ENCODE data around the gene MBTPS1. TPM values are rescaled to one million over a fixed set of nuclear protein-coding genes. Genes with fewer than 3 reads are reported as not detected.

Gene MBTPS1
- total and polyA plus RNA-seq, 2 experiments from 2014 or later: 61.0 to 69.7 TPM

DNA sequence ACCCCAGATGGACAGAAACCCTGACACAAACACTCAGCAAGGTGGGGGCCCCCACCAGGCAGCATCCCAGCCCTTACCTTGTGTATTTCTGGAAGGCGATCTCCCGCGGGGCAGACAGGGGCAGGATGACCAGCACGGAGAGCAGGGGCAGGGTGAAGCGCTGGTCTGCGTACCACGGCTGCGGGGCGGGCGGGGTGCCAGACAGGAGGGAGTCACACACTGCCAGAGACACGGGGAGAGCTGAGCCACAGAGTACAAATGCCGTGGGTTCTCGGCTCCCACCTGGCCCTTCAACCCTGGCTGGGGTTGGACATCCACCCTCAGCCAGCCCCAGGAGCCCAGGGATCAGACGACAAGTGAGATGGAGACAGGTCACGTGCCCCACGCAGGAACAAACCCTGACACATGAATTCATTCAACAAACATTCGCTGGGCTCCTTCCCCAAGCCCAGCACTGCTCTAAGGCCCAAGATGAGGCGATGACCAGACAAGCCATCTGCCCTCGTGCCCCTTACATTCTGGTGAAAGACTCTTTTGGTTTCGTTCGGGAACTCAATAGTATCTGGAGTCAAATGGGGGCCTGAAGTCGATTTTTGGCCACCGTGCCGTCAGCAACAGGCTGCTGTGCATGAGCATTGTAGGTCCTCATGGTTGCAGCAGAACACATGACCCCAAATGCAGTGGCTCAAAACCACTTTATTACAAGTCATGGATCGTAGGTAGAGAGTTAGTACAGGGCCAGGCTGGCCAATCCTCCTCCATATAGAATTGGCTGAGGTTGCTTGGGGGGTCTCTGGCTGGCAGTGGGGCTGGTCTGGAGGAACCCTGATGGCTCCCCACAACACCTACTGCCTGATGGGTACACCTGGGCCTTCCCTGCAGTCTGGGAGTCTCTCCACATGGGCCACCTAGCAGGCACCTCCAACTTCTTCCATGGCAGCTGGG lies 83.2 kb downstream of the MBTPS1 start:
- no peak overlapping the region for H3K4me3 ChIP-seq
- no peaks in the 10 kb centered on the region for H3K36me3 ChIP-seq
- DNase-seq (ENCODE audit: low read depth in 1 of 2, low spot score in 1 of 2): no peak
- H3K27ac ChIP-seq: no peak overlapping the region
- H3K9me3 ChIP-seq (ENCODE audit: low read depth): no peaks in the 10 kb centered on the region
- TF ChIP-seq, protein P1, sequence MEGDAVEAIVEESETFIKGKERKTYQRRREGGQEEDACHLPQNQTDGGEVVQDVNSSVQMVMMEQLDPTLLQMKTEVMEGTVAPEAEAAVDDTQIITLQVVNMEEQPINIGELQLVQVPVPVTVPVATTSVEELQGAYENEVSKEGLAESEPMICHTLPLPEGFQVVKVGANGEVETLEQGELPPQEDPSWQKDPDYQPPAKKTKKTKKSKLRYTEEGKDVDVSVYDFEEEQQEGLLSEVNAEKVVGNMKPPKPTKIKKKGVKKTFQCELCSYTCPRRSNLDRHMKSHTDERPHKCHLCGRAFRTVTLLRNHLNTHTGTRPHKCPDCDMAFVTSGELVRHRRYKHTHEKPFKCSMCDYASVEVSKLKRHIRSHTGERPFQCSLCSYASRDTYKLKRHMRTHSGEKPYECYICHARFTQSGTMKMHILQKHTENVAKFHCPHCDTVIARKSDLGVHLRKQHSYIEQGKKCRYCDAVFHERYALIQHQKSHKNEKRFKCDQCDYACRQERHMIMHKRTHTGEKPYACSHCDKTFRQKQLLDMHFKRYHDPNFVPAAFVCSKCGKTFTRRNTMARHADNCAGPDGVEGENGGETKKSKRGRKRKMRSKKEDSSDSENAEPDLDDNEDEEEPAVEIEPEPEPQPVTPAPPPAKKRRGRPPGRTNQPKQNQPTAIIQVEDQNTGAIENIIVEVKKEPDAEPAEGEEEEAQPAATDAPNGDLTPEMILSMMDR (IDR thresholded peaks at IDR 0.05; ENCODE audit: low read depth, low read length): no peak
- no peaks in the 10 kb centered on the region for H3K27me3 ChIP-seq
- no peaks in the 10 kb centered on the region for H3K4me1 ChIP-seq (ENCODE audit: low read depth)

DNA sequence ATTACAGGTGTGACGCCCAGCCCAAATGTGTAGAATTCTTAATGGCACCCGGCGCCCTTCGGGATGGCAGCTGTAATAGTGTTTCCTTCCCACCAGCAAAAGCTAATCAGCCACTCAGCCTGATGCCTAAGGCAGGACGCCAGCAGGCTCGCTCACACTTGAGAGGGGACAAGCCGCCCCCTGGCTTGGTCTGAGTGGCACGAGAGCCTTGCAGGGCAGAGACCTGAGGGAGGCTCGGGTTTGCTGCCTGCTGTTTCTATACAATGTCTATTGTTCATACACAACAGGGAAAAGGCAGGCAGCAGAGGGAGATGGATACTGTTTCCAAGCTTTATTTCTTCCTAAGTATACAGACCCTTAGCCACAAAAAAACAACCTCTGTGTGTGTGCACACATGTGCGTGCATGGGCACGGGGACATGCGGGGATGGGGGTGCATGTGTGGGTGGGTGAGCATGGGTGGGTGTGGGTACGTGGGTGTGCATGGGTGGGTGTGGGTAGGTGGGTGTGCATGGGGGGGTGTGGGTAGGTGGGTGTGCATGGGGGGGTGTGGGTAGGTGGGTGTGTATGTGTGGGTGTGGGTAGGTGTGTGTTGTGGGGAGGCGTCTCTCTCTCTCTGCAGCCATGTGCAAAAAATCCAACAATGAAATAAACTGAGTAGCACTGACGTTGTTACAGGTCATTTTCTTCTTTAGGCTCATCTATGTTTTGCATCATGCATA lies 84.1 kb downstream of the MBTPS1 start:
- no peak overlapping the region for H3K4me3 ChIP-seq
- TF ChIP-seq, protein P1 (IDR thresholded peaks at IDR 0.05; ENCODE audit: low read depth, low read length): no peak
- H3K36me3 ChIP-seq: no peaks in the 10 kb centered on the region
- no peaks in the 10 kb centered on the region for H3K9me3 ChIP-seq (ENCODE audit: low read depth)
- H3K27me3 ChIP-seq: no peaks in the 10 kb centered on the region
- H3K27ac ChIP-seq: no peak overlapping the region
- no peaks in the 10 kb centered on the region for H3K4me1 ChIP-seq (ENCODE audit: low read depth)
- DNase-seq (ENCODE audit: low read depth in 1 of 2, low spot score in 1 of 2): no peak

DNA sequence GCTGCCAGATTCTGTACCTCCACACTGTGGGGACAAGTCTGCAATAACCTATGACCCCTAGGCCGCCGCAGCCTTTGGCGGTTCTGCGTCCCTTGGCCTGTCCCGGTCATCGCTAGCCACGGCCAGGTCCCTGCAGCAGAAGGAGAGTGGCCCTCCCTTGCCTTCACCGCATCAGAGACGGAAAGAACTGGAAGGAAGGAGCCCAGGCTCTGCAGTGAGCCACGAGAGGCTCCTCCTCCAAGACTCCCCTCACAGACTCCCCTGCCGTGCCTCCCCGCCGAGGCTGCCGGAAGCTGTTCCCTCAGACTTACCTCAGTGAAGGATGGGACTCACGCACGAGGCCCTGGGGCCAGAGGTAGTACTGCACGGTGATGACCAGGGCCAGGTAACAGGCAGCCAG lies 85.2 kb downstream of the MBTPS1 start:
- Histone ChIP-seq H3K4me1 (ENCODE audit: low read depth) (no peaks in the 10 kb centered on the region), H3K9me3 (ENCODE audit: low read depth) (no peaks in the 10 kb centered on the region), H3K27me3 (no peaks in the 10 kb centered on the region), H3K4me3 (no peak overlapping the region), H3K27ac (no peak overlapping the region), H3K36me3 (no peaks in the 10 kb centered on the region)
- DNase-seq (ENCODE audit: low read depth in 1 of 2, low spot score in 1 of 2): no peak
- TF ChIP-seq, protein P1 (IDR thresholded peaks at IDR 0.05; ENCODE audit: low read depth, low read length): no peak

DNA sequence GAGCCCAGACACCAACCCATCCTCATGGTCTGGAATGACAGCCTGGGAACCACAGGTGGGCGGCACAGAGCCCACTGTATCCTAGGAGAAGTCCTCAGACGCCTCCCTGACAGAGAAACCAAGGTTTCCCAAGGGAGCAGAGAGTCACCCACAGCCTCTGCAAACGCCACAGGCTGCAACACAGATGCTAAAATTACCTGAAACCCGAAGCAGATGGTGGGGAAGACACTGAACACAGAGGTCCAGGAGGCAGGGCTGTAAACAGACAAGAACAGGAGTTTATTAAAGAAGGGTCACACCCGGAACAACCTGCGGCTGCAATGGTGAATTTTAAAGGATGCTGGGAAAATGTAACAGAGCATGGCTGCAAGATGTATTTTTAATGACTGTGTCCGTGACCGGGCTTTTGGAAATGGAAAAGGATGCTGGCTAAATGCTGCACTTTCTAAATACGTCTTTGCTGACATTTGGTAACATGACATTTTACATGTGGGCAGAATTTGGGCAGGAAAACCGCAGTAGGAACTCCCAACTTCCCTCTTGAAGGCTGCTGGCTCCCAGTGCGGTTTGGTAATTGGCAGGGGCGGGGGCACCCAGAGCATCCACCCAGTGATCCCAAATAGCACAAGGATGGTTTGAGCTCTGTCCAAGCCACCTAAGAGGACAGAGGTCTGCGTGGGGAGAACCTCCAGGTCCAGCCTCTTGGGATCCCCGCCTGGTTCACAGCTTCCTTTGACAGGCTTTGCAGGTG lies 87.3 kb downstream of the MBTPS1 start:
- Histone ChIP-seq H3K4me1 (ENCODE audit: low read depth) (no peaks in the 10 kb centered on the region), H3K36me3 (no peaks in the 10 kb centered on the region), H3K27ac (no peak overlapping the region), H3K27me3 (no peaks in the 10 kb centered on the region), H3K9me3 (ENCODE audit: low read depth) (no peaks in the 10 kb centered on the region), H3K4me3 (no peak overlapping the region)
- DNase-seq (ENCODE audit: low read depth in 1 of 2, low spot score in 1 of 2): no peak
- TF ChIP-seq, protein P1 (IDR thresholded peaks at IDR 0.05; ENCODE audit: low read depth, low read length): no peak

DNA sequence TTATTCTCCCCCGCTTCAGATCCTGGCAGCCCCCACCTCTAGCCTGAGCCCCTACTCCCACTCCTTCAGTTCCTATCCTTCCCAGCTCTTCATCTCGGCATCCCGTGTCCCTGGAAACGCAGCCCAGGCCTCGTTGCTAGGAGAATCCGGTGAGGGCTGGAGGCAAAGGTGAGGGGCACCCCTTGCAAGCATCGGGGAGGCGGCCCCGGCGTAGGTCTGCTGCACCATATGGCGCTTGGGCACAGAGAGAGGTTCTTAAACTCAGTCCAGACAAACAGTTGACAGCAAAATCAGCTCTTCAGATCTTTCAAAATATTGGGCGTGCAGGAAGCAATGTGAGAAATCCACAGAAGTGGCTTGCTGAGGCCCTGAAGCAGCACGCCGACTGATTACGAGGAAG lies 89.1 kb downstream of the MBTPS1 start:
- no peaks in the 10 kb centered on the region for H3K36me3 ChIP-seq
- DNase-seq (ENCODE audit: low read depth in 1 of 2, low spot score in 1 of 2): no peak
- no peaks in the 10 kb centered on the region for H3K4me1 ChIP-seq (ENCODE audit: low read depth)
- no peaks in the 10 kb centered on the region for H3K27me3 ChIP-seq
- TF ChIP-seq, protein P1 (IDR thresholded peaks at IDR 0.05; ENCODE audit: low read depth, low read length): no peak
- no peak overlapping the region for H3K4me3 ChIP-seq
- H3K9me3 ChIP-seq (ENCODE audit: low read depth): no peaks in the 10 kb centered on the region
- H3K27ac ChIP-seq: no peak overlapping the region

All from cardiac muscle cell (in vitro differentiated cells and primary cell).